ENCODE data around the gene ESR1.

DNA sequence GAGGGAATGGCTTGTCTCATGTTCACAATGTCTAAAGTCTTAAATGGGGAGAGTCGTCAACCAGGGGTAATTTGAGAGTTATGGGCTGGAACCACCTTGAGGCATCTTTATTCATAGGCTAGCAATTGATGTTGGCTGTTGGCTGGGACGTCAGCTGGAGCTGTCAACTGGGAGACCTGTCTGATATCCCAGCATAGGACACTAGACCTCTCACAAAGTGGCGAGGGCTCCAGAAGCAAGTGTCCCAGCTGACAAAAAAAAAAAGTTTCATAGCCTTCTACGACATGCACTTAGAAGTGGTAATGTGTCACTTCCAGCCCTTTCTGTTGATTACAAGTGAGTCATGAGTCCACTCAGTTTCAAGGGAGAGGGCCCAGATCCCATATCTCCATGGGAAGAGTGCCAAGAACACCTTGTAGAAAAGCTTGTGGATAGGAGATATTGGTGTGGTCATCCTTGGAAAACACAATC is 278.0 kb downstream of the ESR1 start:
- TF ChIP-seq YY1 (IDR thresholded peaks at IDR 0.05; ENCODE audit: insufficient read depth, insufficient read length) (no peak), ZNF274 (IDR thresholded peaks at IDR 0.05; ENCODE audit: low read depth, low read length) (no peak)
